Lung (tissue), 12 donors: ENCODE data around the gene ASMTL. TPM values are rescaled to one million over a fixed set of nuclear protein-coding genes. Genes with fewer than 3 reads are reported as not detected.
A peak's percentile ranks its signal among the peaks of the same experiment; 100 is the strongest.

Experiments used
- ATAC-seq: fragments of 200-7000 bp; cut with Tn5 transposase; one replicate; pipeline ENCODE4 v1.9.1; 2020; ENCODE audit warnings: moderate number of reproducible peaks; ENCODE audit not compliant: insufficient read depth, low FRiP score
- DNase-seq, 3 donors: peaks; one replicate each; pipeline ENCODE4 v3.0.0-alpha.2; 2013 to 2017
- H3K27ac ChIP-seq, 2 donors: one replicate each; pipeline ENCODE4 v1.5.1; 2013; ENCODE audit warnings: mild to moderate bottlenecking in 2 of 2, moderate library complexity in 2 of 2, control low read depth in 1 of 2, inconsistent platforms in 1 of 2, low read depth in 1 of 2, low read length in 1 of 2
- H3K27me3 ChIP-seq, 3 donors: one replicate each; pipeline ENCODE4 v1.5.1; 2013; ENCODE audit warnings: low read length in 2 of 3; ENCODE audit not compliant: control insufficient read depth in 3 of 3, insufficient read depth in 3 of 3
- H3K36me3 ChIP-seq, 4 donors: one replicate each; pipeline ENCODE4 v1.5.1; 2013; ENCODE audit warnings: low read length in 4 of 4, mild to moderate bottlenecking in 1 of 4, moderate library complexity in 1 of 4; ENCODE audit not compliant: control insufficient read depth in 4 of 4, insufficient read depth in 4 of 4
- H3K4me1 ChIP-seq, 5 donors: one replicate each; pipeline ENCODE4 v1.5.1; 2013; ENCODE audit warnings: low read length in 5 of 5, mild to moderate bottlenecking in 2 of 5, moderate library complexity in 1 of 5; ENCODE audit not compliant: control insufficient read depth in 5 of 5, insufficient read depth in 5 of 5
- H3K4me3 ChIP-seq: one replicate; pipeline ENCODE4 v1.5.1; 2013; ENCODE audit warnings: mild to moderate bottlenecking, control low read depth, moderate library complexity
- H3K9ac ChIP-seq, 2 donors: one replicate each; pipeline ENCODE4 v1.5.1; 2013; ENCODE audit warnings: low read length in 2 of 2, control low read depth in 1 of 2; ENCODE audit not compliant: insufficient read depth in 1 of 2
- H3K9me3 ChIP-seq, 4 donors: one replicate each; pipeline ENCODE4 v1.5.1; 2013; ENCODE audit warnings: low read length in 3 of 4, mild to moderate bottlenecking in 1 of 4, moderate library complexity in 1 of 4; ENCODE audit not compliant: control insufficient read depth in 4 of 4, insufficient read depth in 3 of 4
- WGBS, 2 donors: extraction: QIAGEN DNeasy Blood & Tissue Kit; methylation state at CpG; one replicate each; pipeline ENCODE4 v1.1.7; 2013; 5-methylcytosine and 5-hydroxymethylcytosine counted together
- polyA plus RNA-seq, 2 donors: library from polyadenylated mRNA; stranded (reverse); fragments of 200-250 nt; gene quantifications; one replicate each; pipeline ENCODE4 v1.2.1, GENCODE V29; 2013
- total RNA-seq, 2 donors: library from RNA; depleted of rRNA in 1 of 2; stranded (reverse); fragments of >200 nt in 1 of 2; gene quantifications; one replicate each; pipeline ENCODE4 v1.2.1, GENCODE V29; 2014 to 2021
- TF ChIP-seq, protein P1 (sequence below): IDR thresholded peaks from 2 replicates; pipeline ENCODE4 v1.5.1; 2012; ENCODE audit warnings: mild to moderate bottlenecking; ENCODE audit errors: control extremely low read depth, extremely low read depth
- donor health status: control.
- donor health status: control.
- donor health status: Bipolar disorder and iron deficiency.
- donor health status: healthy.
- donor health status: DM: yes; HTN: yes; CAD: no.

The ASMTL gene
- total and polyA plus RNA-seq, 4 donors, result 12.3 to 29.4 (median 21.8) TPM

DNA sequence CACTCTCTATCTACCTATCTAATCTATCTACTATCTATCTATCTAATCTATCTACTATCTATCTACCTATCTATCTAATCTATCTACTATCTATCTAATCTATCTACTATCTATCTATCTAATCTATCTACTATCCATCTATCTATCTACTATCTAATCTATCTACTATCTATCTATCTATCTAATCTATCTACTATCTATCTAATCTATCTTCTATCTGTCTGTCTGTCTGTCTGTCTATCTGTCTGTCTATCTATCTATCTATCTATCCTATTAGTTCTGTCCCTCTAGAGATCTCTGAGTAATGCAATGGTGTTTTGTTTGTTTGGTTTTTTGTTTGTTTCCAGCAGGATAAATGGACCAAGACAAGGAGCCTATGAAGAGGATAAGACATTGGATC, 9.4 kb upstream of the ASMTL start:
- H3K9me3 ChIP-seq, result no peaks in the 10 kb centered on the region
- H3K36me3 ChIP-seq, result no peaks in the 10 kb centered on the region
- TF ChIP-seq, protein P1, sequence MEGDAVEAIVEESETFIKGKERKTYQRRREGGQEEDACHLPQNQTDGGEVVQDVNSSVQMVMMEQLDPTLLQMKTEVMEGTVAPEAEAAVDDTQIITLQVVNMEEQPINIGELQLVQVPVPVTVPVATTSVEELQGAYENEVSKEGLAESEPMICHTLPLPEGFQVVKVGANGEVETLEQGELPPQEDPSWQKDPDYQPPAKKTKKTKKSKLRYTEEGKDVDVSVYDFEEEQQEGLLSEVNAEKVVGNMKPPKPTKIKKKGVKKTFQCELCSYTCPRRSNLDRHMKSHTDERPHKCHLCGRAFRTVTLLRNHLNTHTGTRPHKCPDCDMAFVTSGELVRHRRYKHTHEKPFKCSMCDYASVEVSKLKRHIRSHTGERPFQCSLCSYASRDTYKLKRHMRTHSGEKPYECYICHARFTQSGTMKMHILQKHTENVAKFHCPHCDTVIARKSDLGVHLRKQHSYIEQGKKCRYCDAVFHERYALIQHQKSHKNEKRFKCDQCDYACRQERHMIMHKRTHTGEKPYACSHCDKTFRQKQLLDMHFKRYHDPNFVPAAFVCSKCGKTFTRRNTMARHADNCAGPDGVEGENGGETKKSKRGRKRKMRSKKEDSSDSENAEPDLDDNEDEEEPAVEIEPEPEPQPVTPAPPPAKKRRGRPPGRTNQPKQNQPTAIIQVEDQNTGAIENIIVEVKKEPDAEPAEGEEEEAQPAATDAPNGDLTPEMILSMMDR, result no peak
- no peaks in the 10 kb centered on the region for H3K4me1 ChIP-seq
- no peak overlapping the region for H3K4me3 ChIP-seq
- DNase-seq (no peak), ATAC-seq (no peak)
- no peak overlapping the region for H3K9ac ChIP-seq
- H3K27me3 ChIP-seq, result peaks cover 0 to 29% (median 6%) of the 10 kb centered on the region in 3 donors
- no peak overlapping the region for H3K27ac ChIP-seq

DNA sequence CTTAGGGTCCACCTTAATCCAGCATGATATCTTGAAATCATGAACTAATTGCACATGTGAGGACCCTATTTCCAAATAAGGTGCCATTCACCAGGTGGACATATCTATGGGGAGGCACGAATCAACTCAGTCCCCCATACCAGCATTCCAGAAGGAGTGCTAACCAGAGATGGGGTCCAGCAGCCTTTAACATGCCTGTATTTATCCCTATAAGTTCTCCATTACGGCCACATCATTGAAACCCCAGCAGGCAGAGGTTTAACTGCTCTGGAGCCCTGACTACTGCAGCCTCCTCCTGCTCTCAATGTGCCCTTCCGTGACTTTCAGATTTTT, 3.2 kb upstream of the ASMTL start:
- Histone ChIP-seq H3K9me3 (no peaks in the 10 kb centered on the region), H3K9ac (no peak overlapping the region), H3K27ac (no peak overlapping the region), H3K4me1 (peaks cover 0 to 9% (median 0%) of the 10 kb centered on the region in 5 donors), H3K4me3 (no peak overlapping the region), H3K36me3 (no peaks in the 10 kb centered on the region), H3K27me3 (no peaks in the 10 kb centered on the region)
- WGBS, 2 donors, result 82 to 83% methylated on average over 3 of the region's 3 CpGs
- no peak for DNase-seq
- ATAC-seq, result no peak
- TF ChIP-seq, protein P1, result no peak

DNA sequence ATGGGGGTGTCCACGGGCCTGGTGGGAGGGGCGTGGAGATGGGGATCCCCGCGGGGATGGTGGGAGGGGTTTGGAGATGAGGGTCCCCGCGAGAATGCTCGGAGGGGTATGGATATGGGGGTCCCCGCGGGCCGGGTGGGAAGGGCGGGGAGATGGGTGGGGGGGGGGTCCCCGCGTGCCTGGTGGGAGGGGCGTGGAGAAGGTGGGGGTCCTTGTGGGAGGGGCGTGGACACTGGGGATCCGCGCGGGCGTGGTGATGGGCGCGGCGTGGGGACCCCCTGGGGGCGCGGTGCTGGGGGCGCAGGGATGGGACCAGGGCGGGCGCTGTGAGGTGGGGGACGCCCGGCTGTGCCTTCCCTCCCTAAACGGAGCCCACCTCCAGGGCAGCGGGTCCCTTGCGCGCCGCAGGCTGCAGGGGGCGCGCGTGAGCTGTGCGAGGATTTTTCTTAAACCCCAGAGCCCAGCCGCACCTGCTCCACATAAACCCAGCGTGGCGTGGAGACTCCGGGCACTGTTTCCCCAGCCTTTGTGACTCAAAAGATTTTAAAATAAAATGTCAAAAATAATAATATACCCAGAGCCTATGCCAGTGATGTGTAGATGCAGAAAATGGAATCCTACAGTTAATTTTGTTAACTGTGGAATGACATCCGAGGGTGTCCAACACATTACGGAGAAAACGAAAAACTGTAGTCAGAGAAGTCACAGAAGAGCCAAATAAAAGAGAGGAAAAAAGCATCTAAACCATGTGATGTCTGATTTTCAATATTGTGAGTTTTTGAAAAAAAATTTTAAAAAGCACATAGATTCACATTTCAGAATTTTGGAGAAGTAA, 1.5 kb upstream of the ASMTL start:
- no peaks in the 10 kb centered on the region for H3K9me3 ChIP-seq
- peaks cover 0 to 9% (median 0%) of the 10 kb centered on the region in 5 donors for H3K4me1 ChIP-seq
- ATAC-seq (peak; percentile 37), DNase-seq (peak; percentile 74 to 82 (median 77))
- no peaks in the 10 kb centered on the region for H3K27me3 ChIP-seq
- H3K36me3 ChIP-seq, result no peaks in the 10 kb centered on the region
- 5 to 8% methylated on average over 30 to 45 of the region's 45 CpGs for WGBS, 2 donors
- H3K9ac ChIP-seq, result no peak overlapping the region
- H3K4me3 ChIP-seq, result no peak overlapping the region
- TF ChIP-seq, protein P1, result peak; percentile 90
- peak overlapping the region in 1 of 2 donors; percentile 47 for H3K27ac ChIP-seq
